Body of pancreas (tissue), 4 donors: ENCODE data around the gene SYNDIG1L.

Experiments
- CTCF ChIP-seq, 7 experiments: fragments of 450-650 bp in 4 of 7; fragments of 200-600 bp in 3 of 7; sonication (generic) in 3 of 7; IDR thresholded peaks; one replicate each; pipeline ENCODE4 v1.5.1; 2016 to 2019; ENCODE audit warnings: antibody characterized with exemption in 7 of 7
- POLR2A ChIP-seq, 3 donors: fragments of 450-650 bp; IDR thresholded peaks; one replicate each; pipeline ENCODE4 v1.6.1; 2016; ENCODE audit warnings: antibody characterized with exemption in 3 of 3, mild to moderate bottlenecking in 2 of 3

- TF ChIP-seq CTCF (IDR thresholded peaks at IDR 0.05) (no peak), POLR2A (IDR thresholded peaks at IDR 0.05) (no peak)
Observed at GRCh38 chr14:74456684-74457564, 30.9 kb upstream of the SYNDIG1L start.
